Measurements from ENCODE around the gene OR5K4.

GRCh38 chr3:98402507-98402906 lies 48.9 kb downstream of the OR5K4 start:
- TF ChIP-seq POLR2AphosphoS5 (IDR thresholded peaks at IDR 0.05) (no peak), CTCF (IDR thresholded peaks at IDR 0.05; ENCODE audit: poor library complexity, severe bottlenecking) (no peak), REST (IDR thresholded peaks at IDR 0.05; ENCODE audit: borderline replicate concordance) (no peak)
